Endothelial cell of umbilical vein (primary cell): ENCODE results near the gene LAMTOR4. TPM values are rescaled to one million over a fixed set of nuclear protein-coding genes. Genes with fewer than 3 reads are reported as not detected.

Source experiments
- BruUV-seq: library from RNA; stranded (reverse); fragments of 400-500 nt; replicated peaks from 2 replicates; lab custom pipeline; 2021; lab: Mats Ljungman, UMichigan
- CTCF ChIA-PET: fragments of 300-600, 350-600 bp; sonication (Branson Sonifier 250); formaldehyde crosslinking; loops from one replicate; lab custom pipeline; 2021; ENCODE audit warnings: antibody characterized with exemption, inconsistent platforms; lab: Charles Lee
- POLR2A ChIA-PET: fragments of 300-600, 350-600 bp; sonication (Branson Sonifier 250); formaldehyde crosslinking; loops from one replicate; lab custom pipeline; 2021; ENCODE audit warnings: antibody characterized with exemption, inconsistent platforms; lab: Charles Lee
- DNase-seq: peaks from one replicate; pipeline ENCODE4 v3.0.0-alpha.2; 2011; ENCODE audit warnings: low read depth, low spot score
- FAIRE-seq: peaks from 2 replicates; lab custom pipeline; 2011; peaks lifted over from hg19 to GRCh38; lab: Jason Lieb, UNC
- H2AFZ ChIP-seq: 2 replicates; pipeline ENCODE4 v1.6.0; 2012; ENCODE audit warnings: low read depth, low read length, control low read depth, inconsistent platforms
- H3K27ac ChIP-seq: 2 replicates; pipeline ENCODE4 v1.5.1; 2011; ENCODE audit warnings: low read depth, mild to moderate bottlenecking, control low read depth, low read length, moderate library complexity; ENCODE audit not compliant: insufficient read depth
- H3K27me3 ChIP-seq, 2 experiments: 2 replicates each; pipeline versions ENCODE4 v1.6.0 to v1.6.1; 2011; ENCODE audit warnings: low read length in 2 of 2, mixed read lengths in 1 of 2; ENCODE audit not compliant: control insufficient read depth in 2 of 2, insufficient read depth in 2 of 2
- H3K36me3 ChIP-seq, 2 experiments: 2 replicates in 1 of 2; 3 replicates in 1 of 2; pipeline ENCODE4 v1.5.1; 2011; ENCODE audit warnings: low read length in 2 of 2, mild to moderate bottlenecking in 1 of 2, moderate library complexity in 1 of 2; ENCODE audit not compliant: control insufficient read depth in 2 of 2, insufficient read depth in 2 of 2; ENCODE audit errors: extremely low read depth in 1 of 2
- H3K4me1 ChIP-seq: 3 replicates; pipeline ENCODE4 v1.5.1; 2011; ENCODE audit warnings: mild to moderate bottlenecking, low read length; ENCODE audit not compliant: control insufficient read depth, insufficient read depth; ENCODE audit errors: extremely low read depth
- H3K4me2 ChIP-seq: 2 replicates; pipeline ENCODE4 v1.6.1; 2011; ENCODE audit warnings: low read length, control low read depth, mixed read lengths; ENCODE audit not compliant: insufficient read depth
- H3K4me3 ChIP-seq, 3 experiments: fragments of 200-600 bp in 1 of 3; sonication (generic), shearing (Covaris generic) in 1 of 3; replicated peaks in 1 of 3; 2 replicates each; pipeline ENCODE4 v1.5.1; 2011 to 2016; ENCODE audit warnings: control low read depth in 3 of 3, low read length in 3 of 3, mild to moderate bottlenecking in 2 of 3, inconsistent platforms in 1 of 3, low read depth in 1 of 3, moderate library complexity in 1 of 3; ENCODE audit not compliant: insufficient read depth in 1 of 3
- H3K79me2 ChIP-seq: 2 replicates; pipeline ENCODE4 v1.6.0; 2012; ENCODE audit warnings: low read length, inconsistent platforms; ENCODE audit not compliant: control insufficient read depth, insufficient read depth
- H3K9ac ChIP-seq: replicated peaks from 2 replicates; pipeline ENCODE3; 2011; ENCODE audit warnings: low read length, control low read depth; ENCODE audit not compliant: insufficient read depth; ENCODE audit errors: extremely low read depth
- H3K9me1 ChIP-seq: replicated peaks from 3 replicates; pipeline ENCODE4 v1.6.0; 2011; ENCODE audit warnings: mild to moderate bottlenecking, low read length; ENCODE audit not compliant: control insufficient read depth, insufficient read depth; ENCODE audit errors: extremely low read depth
- H3K9me3 ChIP-seq: replicated peaks from 2 replicates; pipeline ENCODE4 v1.5.1; 2012; ENCODE audit warnings: low read length, inconsistent platforms; ENCODE audit not compliant: control insufficient read depth, insufficient read depth
- H4K20me1 ChIP-seq: replicated peaks from 2 replicates; pipeline ENCODE3; 2011; ENCODE audit warnings: mild to moderate bottlenecking, low read length; ENCODE audit not compliant: control insufficient read depth, insufficient read depth; ENCODE audit errors: extremely low read depth
- CTCF ChIP-seq, 2 donors: IDR thresholded peaks; 1 replicate in 1 of 2; 2 replicates in 1 of 2; pipeline ENCODE4 v1.5.1; 2011; ENCODE audit warnings: low read length in 2 of 2, mild to moderate bottlenecking in 2 of 2, moderate library complexity in 2 of 2, control low read depth in 1 of 2, inconsistent platforms in 1 of 2, low read depth in 1 of 2; ENCODE audit not compliant: insufficient read depth in 1 of 2; ENCODE audit errors: extremely low read depth in 1 of 2
- EZH2 ChIP-seq: IDR thresholded peaks from 2 replicates; pipeline ENCODE4 v1.6.1; 2012; ENCODE audit warnings: borderline replicate concordance, low read depth, mild to moderate bottlenecking, moderate library complexity, low read length, inconsistent platforms; ENCODE audit not compliant: severe bottlenecking
- FOS ChIP-seq: IDR thresholded peaks from 2 replicates; pipeline ENCODE4 v1.6.1; 2011; ENCODE audit warnings: mild to moderate bottlenecking, low read length, moderate library complexity, borderline replicate concordance; ENCODE audit not compliant: insufficient read depth
- GATA2 ChIP-seq: IDR thresholded peaks from 2 replicates; pipeline ENCODE4 v1.7.0; 2011; ENCODE audit warnings: low read depth, mild to moderate bottlenecking, moderate library complexity, mixed read lengths, low read length; ENCODE audit not compliant: insufficient read length, insufficient read depth
- JUN ChIP-seq: IDR thresholded peaks from 2 replicates; pipeline ENCODE4 v1.6.1; 2011; ENCODE audit warnings: borderline replicate concordance, low read depth; ENCODE audit not compliant: insufficient read length, insufficient read depth
- MAX ChIP-seq: IDR thresholded peaks from 2 replicates; pipeline ENCODE4 v1.6.1; 2011; ENCODE audit not compliant: insufficient read depth, insufficient read length
- MYC ChIP-seq: IDR thresholded peaks from one replicate; pipeline ENCODE4 v1.6.1; 2011; ENCODE audit warnings: mild to moderate bottlenecking, low read depth, low read length
- POLR2A ChIP-seq: IDR thresholded peaks from 2 replicates; pipeline ENCODE4 v1.6.1; 2012; ENCODE audit warnings: low read depth, mild to moderate bottlenecking, control low read depth, low read length
- POLR2AphosphoS5 ChIP-seq: IDR thresholded peaks from 2 replicates; pipeline ENCODE4 v1.6.1; 2012; ENCODE audit warnings: low read depth, mild to moderate bottlenecking, control low read depth, low read length, moderate library complexity; ENCODE audit not compliant: insufficient read depth
- dilution Hi-C: fragments of 300-500 bp; cut with MboI; formaldehyde crosslinking; loops from one replicate; pipeline ENCODE4 v1.15.0; 2019; ENCODE audit warnings: low sequenced_read_pairs; ENCODE audit not compliant: extremely low pct_ligation_motif_present
- intact Hi-C: fragments of 100-400 bp; cut with micrococcal nuclease; formaldehyde crosslinking; loops from one replicate; pipeline ENCODE4 v1.10.0; 2022
- polyA plus RNA-seq, 4 experiments: library from polyadenylated mRNA; depleted of rRNA in 3 of 4; stranded (reverse) in 3 of 4; unstranded in 1 of 4; fragments of >200 nt; gene quantifications; 2 replicates each; pipeline versions ENCODE4 v1.2.1 to v1.2.3, GENCODE V29; 2011 to 2012; ENCODE audit warnings: missing spikeins in 1 of 4
- total RNA-seq: library from RNA; stranded (reverse); gene quantifications from 2 replicates; pipeline ENCODE4 v1.2.3, GENCODE V29; 2021

LAMTOR4 gene
- total and polyA plus RNA-seq, 2 donors (not counting 3 experiments of a cell fraction or from before 2014, with no cell fraction given) = 139 to 520 TPM

- H3K79me2 ChIP-seq = peaks cover 1% of the 10 kb centered on the region
- intact Hi-C loops (loop anchor here (10.0 kb wide), 1 partner anchor 1018 kb away; the partner anchor contains the start of gene SERPINE1), dilution Hi-C loops (no loop called here)
- TF ChIP-seq JUN (no peak), MYC (no peak), POLR2AphosphoS5 (no peak), CTCF (IDR thresholded peaks at IDR 0.05; ENCODE audit: extremely low read depth in 1 of 2, insufficient read depth in 1 of 2, low read depth in 1 of 2, low read length in 2 of 2) (no peak), FOS (no peak), EZH2 (no peak), MAX (no peak), GATA2 (no peak), POLR2A (no peak)
- FAIRE-seq (no peak), DNase-seq (no peak)
- no peak overlapping the region for H3K4me2 ChIP-seq
- no peaks in the 10 kb centered on the region for H4K20me1 ChIP-seq
- H3K9ac ChIP-seq = no peak overlapping the region
- no peak overlapping the region for H3K4me3 ChIP-seq
- BruUV-seq = no TSS peak
- H3K27ac ChIP-seq = no peak overlapping the region
- peaks cover 7% of the 10 kb centered on the region for H3K4me1 ChIP-seq
- H3K36me3 ChIP-seq = peaks cover 12 to 45% of the 10 kb centered on the region in 2 experiments
- no peaks in the 10 kb centered on the region for H3K27me3 ChIP-seq
- no peaks in the 10 kb centered on the region for H3K9me1 ChIP-seq
- CTCF ChIA-PET = no interaction called here
- H3K9me3 ChIP-seq = no peaks in the 10 kb centered on the region
- POLR2A ChIA-PET = no interaction called here
- no peak overlapping the region for H2AFZ ChIP-seq
These were observed 42.1 kb upstream of the LAMTOR4 start for GRCh38 chr7:100106633-100107032.
